ENCODE measurements around the gene ATXN10.

DNA sequence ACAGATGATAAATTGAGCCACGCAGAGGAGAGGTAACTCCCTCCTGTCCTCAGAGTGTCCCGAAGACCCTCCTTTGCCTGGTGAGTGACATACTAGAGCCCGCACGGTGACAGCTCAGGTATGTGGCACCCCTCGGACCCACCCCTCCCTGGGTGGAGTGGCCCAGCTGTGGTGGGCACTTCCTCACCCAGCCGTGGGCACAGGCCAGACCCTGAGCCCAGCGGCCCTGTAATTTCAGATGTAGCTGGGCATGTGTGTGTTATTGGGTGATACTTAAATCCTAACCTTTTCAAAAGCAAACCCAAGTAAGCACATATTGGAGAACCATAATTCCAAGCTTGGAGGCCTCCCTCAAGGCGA lies 212.2 kb downstream of the ATXN10 start:
- TF ChIP-seq GATA3 (IDR thresholded peaks at IDR 0.05; ENCODE audit: low read depth, low read length) (no peak), GATA2 (IDR thresholded peaks at IDR 0.05; ENCODE audit: low read depth, low read length) (no peak)
